ENCODE results near the gene SLCO2A1.

DNA sequence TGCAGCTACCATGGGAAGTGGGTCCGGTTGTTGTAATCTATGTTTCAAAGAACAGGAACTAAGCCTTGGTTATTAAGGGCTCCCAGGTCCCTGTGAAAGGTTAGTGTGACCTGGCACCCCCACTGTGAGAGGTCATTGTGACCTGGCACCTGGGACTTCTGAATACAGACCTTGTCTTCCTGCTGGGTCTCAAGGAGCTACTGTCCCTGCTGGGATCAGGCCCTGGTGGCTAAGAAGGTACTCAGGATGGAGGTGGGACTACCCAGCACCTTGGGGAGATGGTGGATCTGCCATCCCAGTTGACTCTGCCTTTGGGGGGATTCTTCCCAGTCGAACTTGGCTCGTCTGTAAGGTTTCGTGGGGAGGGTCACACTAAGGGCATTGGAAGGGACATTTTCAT is 10.3 kb upstream of the SLCO2A1 start:
- TF ChIP-seq GATA2 (IDR thresholded peaks at IDR 0.05; ENCODE audit: low read depth, low read length) (no peak), GATA3 (IDR thresholded peaks at IDR 0.05; ENCODE audit: low read depth, low read length) (no peak)

All from SH-SY5Y (cell line).